Left lung (tissue), 10 donors: ENCODE results near the gene HMCN1. TPM values are rescaled to one million over a fixed set of nuclear protein-coding genes. Genes with fewer than 3 reads are reported as not detected.

Source experiments
- ATAC-seq: fragments of 200-7000 bp; cut with Tn5 transposase; one replicate; pipeline ENCODE4 v1.9.1; 2020; ENCODE audit warnings: moderate library complexity
- DNase-seq, 4 donors: peaks; one replicate each; pipeline ENCODE4 v3.0.0-alpha.2; 2013 to 2020
- H3K27ac ChIP-seq, 2 donors: fragments of 200-600 bp; sonication (generic) in 1 of 2; one replicate each; pipeline versions ENCODE4 v1.5.0 to v1.8.0; 2020 to 2021
- H3K27me3 ChIP-seq, 2 donors: fragments of 200-600 bp; sonication (generic) in 1 of 2; one replicate each; pipeline versions ENCODE4 v1.5.0 to v1.8.0; 2020 to 2021
- H3K36me3 ChIP-seq, 2 donors: fragments of 200-600 bp; sonication (generic) in 1 of 2; one replicate each; pipeline versions ENCODE4 v1.5.0 to v1.8.0; 2020 to 2021
- H3K4me1 ChIP-seq, 2 donors: fragments of 200-600 bp; one replicate each; pipeline ENCODE4 v1.8.0; 2021
- H3K4me3 ChIP-seq, 2 donors: fragments of 200-600 bp; sonication (generic) in 1 of 2; one replicate each; pipeline versions ENCODE4 v1.5.0 to v1.8.0; 2020 to 2021; ENCODE audit warnings: mild to moderate bottlenecking in 1 of 2
- H3K9me3 ChIP-seq, 2 donors: fragments of 200-600 bp; sonication (generic) in 1 of 2; one replicate each; pipeline versions ENCODE4 v1.5.0 to v1.8.0; 2020 to 2021
- intact Hi-C, 2 donors: fragments of 100-400 bp; cut with DNase I; formaldehyde crosslinking; loops; one replicate each; pipeline versions ENCODE4 v1.11.2 to v1.14.2; 2022
- polyA plus RNA-seq, 6 donors: library from polyadenylated mRNA; unstranded; fragments of 120-200 nt; gene quantifications; one replicate each; pipeline ENCODE4 v1.2.1, GENCODE V29; 2013; ENCODE audit not compliant: insufficient read length in 6 of 6
- total RNA-seq, 2 donors: library from RNA; stranded (reverse); fragmentation: NEBNext Ultra II Directional; extraction: Animal tissue kit (Norgen Biotek cat#: 25700); gene quantifications; one replicate each; pipeline ENCODE4 v1.2.1, GENCODE V29; 2021
- TF ChIP-seq, protein P1 (sequence below), 2 donors: fragments of 200-600 bp; sonication (generic) in 1 of 2; IDR thresholded peaks; one replicate each; pipeline versions ENCODE4 v1.5.0 to v1.8.0; 2021; ENCODE audit warnings: antibody characterized with exemption in 2 of 2
- donor health status: DM: no; HTN: yes; CAD: no.
- donor health status: DM: no; HTN: no; CAD: no.

Gene HMCN1
- total and polyA plus RNA-seq, 8 donors = 24.0 to 91.0 (median 48.7) TPM

DNA sequence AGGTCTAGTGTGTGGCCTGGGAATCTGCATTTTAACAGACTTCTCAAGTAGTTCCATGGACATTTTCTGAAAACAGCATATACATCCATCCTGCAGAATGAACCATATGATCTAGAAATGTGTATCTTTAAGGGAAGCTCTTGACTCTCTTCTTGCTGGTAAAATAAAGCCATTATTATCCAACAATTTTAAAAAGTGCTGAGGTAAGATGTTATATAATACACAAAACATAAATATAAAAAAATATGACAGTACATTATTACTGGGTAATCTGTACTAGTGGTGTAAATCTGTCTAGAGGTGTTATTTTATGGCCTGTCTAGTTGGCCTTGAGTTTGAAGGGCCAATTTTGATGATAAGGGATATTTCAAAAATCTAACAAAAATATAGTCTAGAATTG lies 201.2 kb downstream of the HMCN1 start:
- ATAC-seq = no peak
- Histone ChIP-seq H3K4me3 (no peak overlapping the region), H3K27me3 (no peaks in the 10 kb centered on the region), H3K27ac (no peak overlapping the region), H3K9me3 (peaks cover 0 to 3% of the 10 kb centered on the region in 2 donors), H3K4me1 (no peaks in the 10 kb centered on the region), H3K36me3 (no peaks in the 10 kb centered on the region)
- intact Hi-C loops = no loop called here
- no peak for DNase-seq
- TF ChIP-seq, protein P1, sequence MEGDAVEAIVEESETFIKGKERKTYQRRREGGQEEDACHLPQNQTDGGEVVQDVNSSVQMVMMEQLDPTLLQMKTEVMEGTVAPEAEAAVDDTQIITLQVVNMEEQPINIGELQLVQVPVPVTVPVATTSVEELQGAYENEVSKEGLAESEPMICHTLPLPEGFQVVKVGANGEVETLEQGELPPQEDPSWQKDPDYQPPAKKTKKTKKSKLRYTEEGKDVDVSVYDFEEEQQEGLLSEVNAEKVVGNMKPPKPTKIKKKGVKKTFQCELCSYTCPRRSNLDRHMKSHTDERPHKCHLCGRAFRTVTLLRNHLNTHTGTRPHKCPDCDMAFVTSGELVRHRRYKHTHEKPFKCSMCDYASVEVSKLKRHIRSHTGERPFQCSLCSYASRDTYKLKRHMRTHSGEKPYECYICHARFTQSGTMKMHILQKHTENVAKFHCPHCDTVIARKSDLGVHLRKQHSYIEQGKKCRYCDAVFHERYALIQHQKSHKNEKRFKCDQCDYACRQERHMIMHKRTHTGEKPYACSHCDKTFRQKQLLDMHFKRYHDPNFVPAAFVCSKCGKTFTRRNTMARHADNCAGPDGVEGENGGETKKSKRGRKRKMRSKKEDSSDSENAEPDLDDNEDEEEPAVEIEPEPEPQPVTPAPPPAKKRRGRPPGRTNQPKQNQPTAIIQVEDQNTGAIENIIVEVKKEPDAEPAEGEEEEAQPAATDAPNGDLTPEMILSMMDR (IDR thresholded peaks at IDR 0.05) = no peak

DNA sequence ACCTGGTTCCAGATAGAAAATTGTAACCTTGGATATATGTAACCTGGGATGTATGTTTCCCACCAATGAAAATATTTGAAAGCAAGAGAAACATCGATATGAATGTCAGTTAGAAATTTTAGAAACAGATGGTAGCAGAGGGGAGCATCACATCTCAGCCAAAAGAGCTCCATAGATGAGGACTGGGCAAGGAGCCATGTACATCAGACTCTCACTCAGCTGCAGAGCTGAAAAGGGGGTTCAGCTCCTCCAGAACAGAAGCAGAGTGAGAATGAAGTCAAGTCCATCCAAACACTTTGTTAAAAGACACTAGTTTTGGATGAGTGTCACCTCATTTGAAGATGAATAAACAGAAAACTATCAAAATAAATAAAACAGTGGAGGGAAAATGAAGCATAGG lies 202.4 kb downstream of the HMCN1 start:
- DNase-seq (peak in 2 of 4 donors; percentile 44 to 52), ATAC-seq (no peak)
- Histone ChIP-seq H3K27ac (peak overlapping the region in 1 of 2 donors; percentile 28), H3K36me3 (no peaks in the 10 kb centered on the region), H3K4me3 (no peak overlapping the region), H3K27me3 (no peaks in the 10 kb centered on the region), H3K4me1 (no peaks in the 10 kb centered on the region), H3K9me3 (peaks cover 0 to 3% of the 10 kb centered on the region in 2 donors)
- intact Hi-C loops = no loop called here
- TF ChIP-seq, protein P1 (IDR thresholded peaks at IDR 0.05) = no peak

DNA sequence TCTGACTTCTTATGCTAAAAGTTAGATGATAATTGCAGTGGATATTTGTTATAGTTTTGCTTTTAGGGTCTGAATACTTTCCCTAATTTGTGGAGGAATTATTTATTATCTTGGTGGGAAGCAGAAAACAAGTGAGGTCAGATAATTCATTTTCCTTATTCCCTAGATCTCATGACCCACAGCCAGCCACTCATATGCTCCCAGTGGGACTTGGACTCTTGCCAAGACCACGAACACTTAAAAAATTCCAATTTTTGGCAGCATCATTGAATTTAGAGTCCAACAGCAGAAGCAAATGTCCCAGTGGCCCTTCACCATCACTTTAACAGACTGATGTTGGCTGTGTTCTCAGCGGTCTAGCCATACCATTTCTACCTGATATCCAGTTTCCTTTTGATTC lies 204.2 kb downstream of the HMCN1 start:
- H3K4me1 ChIP-seq = no peaks in the 10 kb centered on the region
- H3K4me3 ChIP-seq = no peak overlapping the region
- H3K27me3 ChIP-seq = no peaks in the 10 kb centered on the region
- ATAC-seq (no peak), DNase-seq (no peak)
- intact Hi-C loops = no loop called here
- peaks cover 0 to 3% of the 10 kb centered on the region in 2 donors for H3K9me3 ChIP-seq
- no peaks in the 10 kb centered on the region for H3K36me3 ChIP-seq
- H3K27ac ChIP-seq = peak overlapping the region in 1 of 2 donors; percentile 13
- TF ChIP-seq, protein P1 (IDR thresholded peaks at IDR 0.05) = no peak

DNA sequence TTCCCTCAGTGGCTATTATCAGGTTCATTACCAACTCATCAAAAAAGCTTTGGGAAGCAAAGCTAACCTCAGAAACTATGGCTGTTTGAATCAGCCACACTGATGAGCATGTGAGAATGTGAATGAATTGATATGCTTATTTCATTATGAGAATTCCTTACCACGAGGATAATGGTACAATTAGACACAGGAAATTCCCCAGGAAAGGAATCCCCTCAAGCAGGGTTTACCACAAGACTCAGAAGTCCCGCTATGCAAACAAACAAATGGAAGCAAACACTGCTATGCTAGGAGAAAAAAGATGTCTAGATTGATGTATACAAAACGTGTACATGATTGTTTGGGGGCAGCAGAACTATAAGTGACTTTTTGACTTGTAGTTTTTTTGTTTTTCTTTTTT lies 205.0 kb downstream of the HMCN1 start:
- ATAC-seq (no peak), DNase-seq (no peak)
- H3K27me3 ChIP-seq = no peaks in the 10 kb centered on the region
- TF ChIP-seq, protein P1 (IDR thresholded peaks at IDR 0.05) = no peak
- intact Hi-C loops = no loop called here
- H3K27ac ChIP-seq = no peak overlapping the region
- H3K4me1 ChIP-seq = no peaks in the 10 kb centered on the region
- H3K9me3 ChIP-seq = peaks cover 0 to 3% of the 10 kb centered on the region in 2 donors
- no peak overlapping the region for H3K4me3 ChIP-seq
- no peaks in the 10 kb centered on the region for H3K36me3 ChIP-seq

DNA sequence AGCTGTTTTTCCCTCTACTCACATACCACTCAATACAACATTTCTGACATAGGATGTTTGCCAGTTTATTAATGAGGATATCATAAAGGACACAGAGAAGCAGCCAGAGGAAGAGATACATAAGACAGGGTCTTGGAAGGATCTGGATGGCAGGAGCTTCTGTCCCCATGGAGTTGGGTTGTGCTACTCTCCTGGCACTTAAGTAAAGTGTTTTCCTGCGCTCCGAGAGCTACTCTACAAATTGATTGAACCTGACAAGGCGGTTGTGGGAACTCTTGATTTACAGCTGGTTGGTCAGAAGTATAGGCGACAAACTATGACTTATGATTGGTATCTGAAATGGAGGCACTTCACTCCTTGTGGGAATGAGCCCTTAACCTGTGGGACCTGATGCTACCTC lies 208.8 kb downstream of the HMCN1 start:
- Histone ChIP-seq H3K4me3 (no peak overlapping the region), H3K36me3 (no peaks in the 10 kb centered on the region), H3K9me3 (no peaks in the 10 kb centered on the region), H3K27me3 (no peaks in the 10 kb centered on the region), H3K4me1 (no peaks in the 10 kb centered on the region), H3K27ac (no peak overlapping the region)
- TF ChIP-seq, protein P1 (IDR thresholded peaks at IDR 0.05) = no peak
- DNase-seq = no peak
- intact Hi-C loops = no loop called here
- ATAC-seq = no peak
